H9 (cell line): ENCODE data around the gene PLLP. TPM values are rescaled to one million over a fixed set of nuclear protein-coding genes. Genes with fewer than 3 reads are reported as not detected.

Experiments used
- DNase-seq: peaks from one replicate; pipeline ENCODE4 v3.0.0-alpha.2; 2017
- H2AFZ ChIP-seq: one replicate; pipeline ENCODE4 v1.6.1; 2013; ENCODE audit warnings: mild to moderate bottlenecking, low read length, control low read depth, moderate library complexity
- H2AK5ac ChIP-seq: 2 replicates; pipeline ENCODE4 v1.6.1; 2013; ENCODE audit warnings: low read length, control low read depth, mixed read lengths; ENCODE audit not compliant: insufficient read length
- H2BK120ac ChIP-seq: one replicate; pipeline ENCODE4 v1.6.1; 2013; ENCODE audit warnings: low read depth, mild to moderate bottlenecking, low read length, control low read depth, inconsistent platforms; ENCODE audit not compliant: poor library complexity, severe bottlenecking
- H2BK12ac ChIP-seq: 2 replicates; pipeline ENCODE4 v1.6.1; 2013; ENCODE audit warnings: low read length, control low read depth, mixed read lengths, low read depth; ENCODE audit not compliant: insufficient read length
- H2BK15ac ChIP-seq: 2 replicates; pipeline ENCODE4 v1.6.1; 2013; ENCODE audit warnings: low read depth, low read length, control low read depth
- H2BK20ac ChIP-seq: one replicate; pipeline ENCODE4 v1.6.1; 2013; ENCODE audit warnings: low read depth, mild to moderate bottlenecking, low read length, control low read depth, inconsistent platforms; ENCODE audit not compliant: poor library complexity, severe bottlenecking
- H2BK5ac ChIP-seq: 2 replicates; pipeline ENCODE4 v1.6.1; 2013; ENCODE audit warnings: low read length, control low read depth, mixed read lengths; ENCODE audit not compliant: insufficient read length
- H3K14ac ChIP-seq: 2 replicates; pipeline ENCODE4 v1.6.1; 2013; ENCODE audit warnings: low read length, control low read depth; ENCODE audit not compliant: insufficient read depth
- H3K18ac ChIP-seq: 2 replicates; pipeline ENCODE4 v1.6.1; 2013; ENCODE audit warnings: low read depth, mild to moderate bottlenecking, mixed read lengths, low read length, control low read depth; ENCODE audit not compliant: insufficient read length
- H3K23ac ChIP-seq: 2 replicates; pipeline ENCODE4 v1.6.1; 2013; ENCODE audit warnings: low read length, control low read depth, mixed read lengths, low read depth; ENCODE audit not compliant: insufficient read length
- H3K23me2 ChIP-seq: 2 replicates; pipeline ENCODE4 v1.6.1; 2013; ENCODE audit warnings: low read depth, mild to moderate bottlenecking, mixed read lengths, low read length, control low read depth; ENCODE audit not compliant: insufficient read length, poor library complexity, severe bottlenecking
- H3K27ac ChIP-seq: 2 replicates; pipeline ENCODE4 v1.5.1; 2013; ENCODE audit warnings: low read length, control low read depth, mixed read lengths, low read depth; ENCODE audit not compliant: insufficient read length
- H3K27me3 ChIP-seq: 2 replicates; pipeline ENCODE4 v1.6.1; 2013; ENCODE audit warnings: low read length, control low read depth, inconsistent platforms; ENCODE audit not compliant: insufficient read depth
- H3K4ac ChIP-seq: 2 replicates; pipeline ENCODE4 v1.6.1; 2013; ENCODE audit warnings: low read depth, mild to moderate bottlenecking, control low read depth, inconsistent platforms, low read length, moderate library complexity
- H3K4me1 ChIP-seq: 2 replicates; pipeline ENCODE4 v1.6.1; 2013; ENCODE audit warnings: low read length, control low read depth, inconsistent platforms; ENCODE audit not compliant: insufficient read depth
- H3K4me2 ChIP-seq: 2 replicates; pipeline ENCODE4 v1.6.1; 2013; ENCODE audit warnings: low read length, control low read depth, mixed read lengths; ENCODE audit not compliant: insufficient read length, insufficient read depth
- H3K56ac ChIP-seq: 2 replicates; pipeline ENCODE4 v1.6.1; 2013; ENCODE audit warnings: low read depth, mild to moderate bottlenecking, mixed read lengths, low read length, control low read depth; ENCODE audit not compliant: insufficient read length
- H3K79me1 ChIP-seq: 2 replicates; pipeline ENCODE4 v1.6.1; 2013; ENCODE audit warnings: low read depth, mild to moderate bottlenecking, moderate library complexity, low read length, control low read depth, inconsistent platforms; ENCODE audit not compliant: insufficient read depth, poor library complexity, severe bottlenecking
- H3K79me2 ChIP-seq: 2 replicates; pipeline ENCODE4 v1.6.1; 2013; ENCODE audit warnings: low read length, control low read depth, inconsistent platforms; ENCODE audit not compliant: insufficient read depth
- H3K9ac ChIP-seq: 2 replicates; pipeline ENCODE4 v1.6.1; 2013; ENCODE audit warnings: low read length, control low read depth, mixed read lengths; ENCODE audit not compliant: insufficient read length; ENCODE audit errors: extremely low read depth
- H3K9me3 ChIP-seq: one replicate; pipeline ENCODE4 v1.6.1; 2013; ENCODE audit warnings: low read depth, low read length, inconsistent platforms; ENCODE audit not compliant: control insufficient read depth
- H3T11ph ChIP-seq: one replicate; pipeline ENCODE4 v1.6.1; 2013; ENCODE audit warnings: mild to moderate bottlenecking, low read length, control low read depth, inconsistent platforms
- H4K20me1 ChIP-seq: one replicate; pipeline ENCODE4 v1.6.1; 2013; ENCODE audit not compliant: control insufficient read depth, insufficient read length, insufficient read depth
- H4K5ac ChIP-seq: 2 replicates; pipeline ENCODE4 v1.6.1; 2013; ENCODE audit warnings: low read depth, mild to moderate bottlenecking, mixed read lengths, low read length, control low read depth; ENCODE audit not compliant: insufficient read length
- H4K8ac ChIP-seq: replicated peaks from 2 replicates; pipeline ENCODE4 v1.6.1; 2013; ENCODE audit warnings: low read length, control low read depth, mixed read lengths, low read depth; ENCODE audit not compliant: insufficient read length
- H4K91ac ChIP-seq: 2 replicates; pipeline ENCODE4 v1.6.1; 2013; ENCODE audit warnings: low read depth, mild to moderate bottlenecking, moderate library complexity, mixed read lengths, low read length, control low read depth; ENCODE audit not compliant: insufficient read length
- H3K27ac Mint-ChIP-seq, 3 experiments: 2 replicates in 2 of 3; 3 replicates in 1 of 3; pipeline ENCODE4 v1.8.0; 2020 to 2021; ENCODE audit warnings: mixed read lengths in 3 of 3, mild to moderate bottlenecking in 1 of 3, moderate library complexity in 1 of 3
- H3K27me3 Mint-ChIP-seq: 2 replicates; pipeline ENCODE4 v1.8.0; 2021; ENCODE audit warnings: low read depth, mild to moderate bottlenecking, moderate library complexity, mixed read lengths
- H3K36me3 Mint-ChIP-seq, 3 experiments: 2 replicates in 2 of 3; 3 replicates in 1 of 3; pipeline ENCODE4 v1.8.0; 2020 to 2021; ENCODE audit warnings: low read depth in 3 of 3, mixed read lengths in 3 of 3; ENCODE audit not compliant: insufficient read depth in 1 of 3
- H3K4me1 Mint-ChIP-seq, 2 experiments: 2 replicates each; pipeline ENCODE4 v1.8.0; 2020; ENCODE audit warnings: mixed read lengths in 2 of 2
- H3K4me3 Mint-ChIP-seq, 2 experiments: 2 replicates in 1 of 2; 3 replicates in 1 of 2; pipeline ENCODE4 v1.8.0; 2020 to 2021; ENCODE audit warnings: mild to moderate bottlenecking in 2 of 2, mixed read lengths in 2 of 2, moderate library complexity in 1 of 2
- H3K9me3 Mint-ChIP-seq, 2 experiments: 2 replicates in 1 of 2; 3 replicates in 1 of 2; pipeline ENCODE4 v1.8.0; 2020; ENCODE audit warnings: mild to moderate bottlenecking in 2 of 2, mixed read lengths in 2 of 2, moderate library complexity in 1 of 2
- WGBS: extraction: QIAGEN DNeasy Blood & Tissue Kit; methylation state at CpG from one replicate; pipeline ENCODE4 v1.1.7; 2013; ENCODE audit warnings: missing lambda C conversion rate, low lambda C conversion rate, mixed read lengths; ENCODE audit not compliant: insufficient read length; ENCODE audit errors: extremely low coverage; 5-methylcytosine and 5-hydroxymethylcytosine counted together
- total RNA-seq: library from RNA; stranded (reverse); gene quantifications from 2 replicates; pipeline ENCODE4 v1.2.1, GENCODE V29; 2021
- TF ChIP-seq, protein P1 (sequence below): fragments of 200-600 bp; sonication (generic); conservative IDR thresholded peaks from 3 replicates; pipeline ENCODE4 v1.8.0; 2021; ENCODE audit warnings: antibody characterized with exemption, mild to moderate bottlenecking

Gene PLLP
- total RNA-seq, 1 experiment from 2014 or later = 1.8 TPM

- DNase-seq = no peak
- Histone ChIP-seq H2BK15ac (no peak overlapping the region), H4K91ac (no peak overlapping the region), H4K5ac (no peak overlapping the region), H3K14ac (no peak overlapping the region), H4K8ac (no peak overlapping the region), H3K23me2 (no peaks in the 10 kb centered on the region), H3K23ac (no peak overlapping the region), H2AK5ac (no peak overlapping the region), H2BK5ac (no peak overlapping the region), H3K79me1 (no peaks in the 10 kb centered on the region), H3K4me1 (no peaks in the 10 kb centered on the region), H2AFZ (no peak overlapping the region), H3T11ph (no peak overlapping the region), H2BK20ac (no peak overlapping the region), H3K27me3 (no peaks in the 10 kb centered on the region), H3K18ac (no peak overlapping the region), H3K4me2 (no peak overlapping the region), H3K27ac (no peak overlapping the region), H2BK120ac (no peak overlapping the region), H3K79me2 (no peaks in the 10 kb centered on the region), H2BK12ac (no peak overlapping the region), H3K9me3 (no peaks in the 10 kb centered on the region), H3K56ac (no peak overlapping the region), H3K9ac (no peak overlapping the region), H3K4ac (no peak overlapping the region), H4K20me1 (no peaks in the 10 kb centered on the region)
- Mint-ChIP-seq H3K27ac (no peak overlapping the region), H3K4me1 (no peaks in the 10 kb centered on the region), H3K36me3 (peaks cover 21 to 71% (median 53%) of the 10 kb centered on the region in 3 experiments), H3K27me3 (no peaks in the 10 kb centered on the region), H3K4me3 (no peak overlapping the region), H3K9me3 (no peaks in the 10 kb centered on the region)
- TF ChIP-seq, protein P1, sequence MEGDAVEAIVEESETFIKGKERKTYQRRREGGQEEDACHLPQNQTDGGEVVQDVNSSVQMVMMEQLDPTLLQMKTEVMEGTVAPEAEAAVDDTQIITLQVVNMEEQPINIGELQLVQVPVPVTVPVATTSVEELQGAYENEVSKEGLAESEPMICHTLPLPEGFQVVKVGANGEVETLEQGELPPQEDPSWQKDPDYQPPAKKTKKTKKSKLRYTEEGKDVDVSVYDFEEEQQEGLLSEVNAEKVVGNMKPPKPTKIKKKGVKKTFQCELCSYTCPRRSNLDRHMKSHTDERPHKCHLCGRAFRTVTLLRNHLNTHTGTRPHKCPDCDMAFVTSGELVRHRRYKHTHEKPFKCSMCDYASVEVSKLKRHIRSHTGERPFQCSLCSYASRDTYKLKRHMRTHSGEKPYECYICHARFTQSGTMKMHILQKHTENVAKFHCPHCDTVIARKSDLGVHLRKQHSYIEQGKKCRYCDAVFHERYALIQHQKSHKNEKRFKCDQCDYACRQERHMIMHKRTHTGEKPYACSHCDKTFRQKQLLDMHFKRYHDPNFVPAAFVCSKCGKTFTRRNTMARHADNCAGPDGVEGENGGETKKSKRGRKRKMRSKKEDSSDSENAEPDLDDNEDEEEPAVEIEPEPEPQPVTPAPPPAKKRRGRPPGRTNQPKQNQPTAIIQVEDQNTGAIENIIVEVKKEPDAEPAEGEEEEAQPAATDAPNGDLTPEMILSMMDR = no peak
- no CpG with 5 or more reads among the region's 3 CpGs for WGBS
Measured at GRCh38 chr16:57231821-57232350, 52.6 kb downstream of the PLLP start.
